Measurements from ENCODE around the gene SDF2L1.

- TF ChIP-seq POLR2A (IDR thresholded peaks at IDR 0.05) (no peak), CTCF (IDR thresholded peaks at IDR 0.05) (no peak)
Measured at GRCh38 chr22:21634081-21634480, 8.0 kb upstream of the SDF2L1 start.

Data from body of pancreas (tissue), 4 donors.